GM12801 (cell line): ENCODE results near the gene C2orf72.

Experiments
- TF ChIP-seq, protein P1 (sequence below): IDR thresholded peaks from one replicate; pipeline ENCODE4 v1.5.1; 2011; ENCODE audit warnings: control low read depth; ENCODE audit not compliant: insufficient read length; ENCODE audit errors: extremely low read depth

C2orf72 gene

DNA sequence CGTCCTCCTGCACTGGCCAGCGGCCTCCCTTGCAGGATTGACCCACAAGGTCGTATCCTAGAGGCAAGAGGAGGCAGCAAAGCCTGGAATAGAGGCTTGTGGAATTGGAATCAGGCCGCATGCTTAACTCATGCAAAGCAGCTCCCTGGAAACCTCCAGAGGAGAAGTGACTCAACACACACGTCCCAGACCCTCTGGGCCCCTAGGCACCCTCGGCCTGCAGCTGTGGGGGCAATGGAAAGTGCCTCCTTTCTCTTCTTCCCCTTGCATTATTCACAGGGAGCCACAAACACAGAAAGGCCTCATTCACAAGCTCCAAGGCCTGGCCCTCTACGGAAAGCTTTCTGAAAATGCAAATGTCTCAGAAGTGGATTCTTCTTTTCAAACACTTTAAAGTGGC, 21.8 kb upstream of the C2orf72 start:
- TF ChIP-seq, protein P1, sequence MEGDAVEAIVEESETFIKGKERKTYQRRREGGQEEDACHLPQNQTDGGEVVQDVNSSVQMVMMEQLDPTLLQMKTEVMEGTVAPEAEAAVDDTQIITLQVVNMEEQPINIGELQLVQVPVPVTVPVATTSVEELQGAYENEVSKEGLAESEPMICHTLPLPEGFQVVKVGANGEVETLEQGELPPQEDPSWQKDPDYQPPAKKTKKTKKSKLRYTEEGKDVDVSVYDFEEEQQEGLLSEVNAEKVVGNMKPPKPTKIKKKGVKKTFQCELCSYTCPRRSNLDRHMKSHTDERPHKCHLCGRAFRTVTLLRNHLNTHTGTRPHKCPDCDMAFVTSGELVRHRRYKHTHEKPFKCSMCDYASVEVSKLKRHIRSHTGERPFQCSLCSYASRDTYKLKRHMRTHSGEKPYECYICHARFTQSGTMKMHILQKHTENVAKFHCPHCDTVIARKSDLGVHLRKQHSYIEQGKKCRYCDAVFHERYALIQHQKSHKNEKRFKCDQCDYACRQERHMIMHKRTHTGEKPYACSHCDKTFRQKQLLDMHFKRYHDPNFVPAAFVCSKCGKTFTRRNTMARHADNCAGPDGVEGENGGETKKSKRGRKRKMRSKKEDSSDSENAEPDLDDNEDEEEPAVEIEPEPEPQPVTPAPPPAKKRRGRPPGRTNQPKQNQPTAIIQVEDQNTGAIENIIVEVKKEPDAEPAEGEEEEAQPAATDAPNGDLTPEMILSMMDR, result no peak

DNA sequence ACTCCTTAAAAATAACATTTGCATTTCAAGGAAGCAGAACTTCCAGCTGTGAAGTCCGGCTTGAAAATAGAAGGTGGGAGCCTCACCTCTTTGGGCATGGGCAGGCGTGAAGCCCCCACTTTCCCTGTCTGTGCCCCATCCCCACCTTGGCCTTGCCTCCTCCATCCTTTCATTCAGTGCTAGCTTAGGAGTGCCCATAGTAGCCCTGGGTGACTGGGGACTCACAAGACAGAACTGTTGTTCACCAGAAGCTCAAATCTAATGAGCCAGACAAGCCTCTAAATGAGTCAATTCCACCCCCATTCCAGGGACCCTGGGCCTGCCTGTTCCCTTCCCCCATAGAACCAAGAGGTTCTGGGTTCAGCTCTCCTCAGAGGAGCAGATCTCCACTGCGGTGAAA, 21.4 kb upstream of the C2orf72 start:
- TF ChIP-seq, protein P1, result no peak

DNA sequence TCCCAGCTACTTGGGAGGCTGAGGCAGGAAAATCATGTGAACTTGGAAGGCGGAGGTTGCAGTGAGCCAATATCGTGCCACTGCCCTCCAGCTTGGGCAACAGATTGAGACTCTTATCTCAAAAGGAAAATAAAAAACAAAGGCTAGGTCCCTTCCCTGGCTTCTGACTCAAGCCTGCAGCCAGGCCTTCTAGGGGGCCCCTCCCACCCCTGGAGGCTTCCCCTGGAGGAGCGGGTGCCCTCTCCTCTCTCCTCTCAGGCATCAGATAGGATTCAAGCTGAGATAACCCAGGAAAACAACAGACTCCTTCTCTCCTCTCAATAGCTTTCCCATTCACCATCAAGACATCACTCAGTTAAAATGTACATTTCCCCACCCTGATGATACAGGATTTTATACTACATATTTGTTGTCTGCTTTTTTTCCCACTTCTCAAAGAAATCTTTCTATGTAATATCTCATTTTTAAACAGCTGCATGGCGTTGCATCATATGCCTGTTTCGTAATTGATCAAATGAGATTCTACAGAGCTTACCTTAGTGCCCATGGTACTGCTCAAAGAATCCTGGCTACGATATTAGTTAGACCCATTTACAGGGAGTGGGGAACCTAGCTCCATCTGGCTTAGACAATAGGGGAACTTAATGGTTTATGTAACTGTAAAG, 20.6 kb upstream of the C2orf72 start:
- TF ChIP-seq, protein P1, result no peak

DNA sequence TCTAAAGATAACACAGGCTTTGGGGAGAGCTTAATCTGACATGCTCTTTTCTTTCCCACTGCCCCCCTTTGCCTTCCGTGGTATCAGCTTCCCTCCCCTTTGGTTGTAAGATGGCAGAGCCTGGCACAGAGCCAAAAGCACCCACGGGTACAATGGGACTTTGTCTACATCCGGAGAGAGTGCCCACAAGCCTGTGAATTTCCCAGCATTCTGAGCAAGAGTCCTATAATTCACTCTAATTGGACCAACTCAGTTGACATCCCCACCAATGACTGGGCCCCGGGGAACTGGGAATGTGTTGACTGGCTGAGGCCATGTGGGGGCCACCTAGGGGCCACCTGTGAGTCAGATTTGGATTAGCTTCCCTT, 20.1 kb upstream of the C2orf72 start:
- TF ChIP-seq, protein P1, result no peak

DNA sequence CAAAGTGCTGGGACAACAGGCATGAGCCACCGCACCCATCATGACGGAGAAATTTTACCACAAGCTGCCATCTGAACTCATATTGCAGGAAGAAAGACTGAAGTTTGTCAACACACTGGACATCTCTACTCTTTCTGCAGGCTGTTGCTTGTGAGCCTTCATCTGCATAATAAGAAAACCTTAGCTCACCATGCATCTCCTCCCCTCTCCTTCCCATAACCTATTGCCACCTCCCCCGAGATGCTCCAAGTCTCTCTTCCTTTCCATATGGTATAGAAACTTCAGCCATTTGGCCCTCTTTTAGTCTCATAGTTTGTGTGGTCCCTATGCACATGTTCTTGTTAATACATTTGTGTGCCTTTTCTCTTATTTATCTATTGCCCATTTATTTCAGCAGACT, 19.1 kb upstream of the C2orf72 start:
- TF ChIP-seq, protein P1, result no peak

DNA sequence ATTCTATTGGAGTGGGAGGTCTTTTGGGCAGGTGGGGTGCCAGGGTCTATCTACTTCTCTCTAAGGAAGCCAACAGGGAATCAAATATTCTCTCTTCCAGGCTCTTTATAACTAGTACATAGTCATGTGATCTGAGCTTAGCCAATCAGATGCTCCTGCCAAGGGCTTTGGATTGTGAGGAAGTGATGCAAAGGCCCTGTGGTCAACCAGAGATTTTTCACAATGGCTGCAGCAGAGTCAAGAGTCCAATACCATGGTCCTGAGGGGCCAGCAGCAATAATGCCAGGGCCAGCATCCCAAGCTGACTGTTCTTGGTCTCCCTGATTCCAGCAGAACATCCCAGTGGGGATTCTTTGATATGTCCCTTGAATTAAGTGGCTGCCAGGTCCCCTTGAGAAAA, 8.4 kb upstream of the C2orf72 start:
- TF ChIP-seq, protein P1, result no peak

DNA sequence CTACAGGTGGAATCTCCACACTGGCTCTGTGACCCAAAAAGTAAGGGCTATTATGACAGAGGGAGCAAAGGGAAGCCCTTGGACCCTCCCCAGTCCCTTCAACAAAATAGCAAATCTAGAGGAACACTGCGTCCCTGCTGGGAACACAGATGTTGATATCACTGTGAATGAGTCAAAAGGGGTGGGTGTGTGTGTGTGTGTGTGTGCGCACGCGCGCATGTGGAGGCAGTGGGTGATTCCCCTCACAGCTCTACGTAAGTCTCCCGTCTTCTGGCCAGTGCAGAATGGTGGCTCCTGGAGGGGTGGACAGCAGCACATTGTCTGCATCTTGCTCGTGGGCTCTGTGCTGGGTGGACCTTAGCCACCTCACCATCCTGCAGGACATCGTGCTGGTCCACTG, 7.8 kb upstream of the C2orf72 start:
- TF ChIP-seq, protein P1, result no peak
